DOHH2 (cell line): Measurements from ENCODE around the gene EIF5AL1.

ENCODE experiments used
- H3F3A ChIP-seq: fragments of 200-600 bp; sonication (generic), shearing (Covaris generic); 2 replicates; pipeline ENCODE4 v1.6.0; 2016; ENCODE audit warnings: antibody characterized with exemption, mild to moderate bottlenecking; ENCODE audit not compliant: control insufficient read depth, insufficient read depth
- H3K27ac ChIP-seq: fragments of 200-600 bp; sonication (generic); 2 replicates; pipeline ENCODE4 v1.5.1; 2014; ENCODE audit warnings: low read depth, mild to moderate bottlenecking, low read length, moderate library complexity
- H3K27me3 ChIP-seq: fragments of 200-600 bp; sonication (generic); 2 replicates; pipeline ENCODE4 v1.6.1; 2014; ENCODE audit warnings: mild to moderate bottlenecking, low read length, mixed read lengths; ENCODE audit not compliant: control insufficient read depth
- H3K36me3 ChIP-seq: fragments of 200-600 bp; sonication (generic); 2 replicates; pipeline ENCODE4 v1.6.1; 2014; ENCODE audit warnings: mild to moderate bottlenecking, low read length, moderate library complexity, mixed read lengths; ENCODE audit not compliant: control insufficient read depth
- H3K4me1 ChIP-seq: fragments of 200-600 bp; sonication (generic); 2 replicates; pipeline ENCODE4 v1.6.1; 2014; ENCODE audit warnings: mild to moderate bottlenecking, low read length, mixed read lengths; ENCODE audit not compliant: control insufficient read depth
- H3K4me2 ChIP-seq: fragments of 200-600 bp; sonication (generic); 2 replicates; pipeline ENCODE4 v1.6.0; 2014; ENCODE audit warnings: mild to moderate bottlenecking, low read length, moderate library complexity
- H3K4me3 ChIP-seq: fragments of 200-600 bp; sonication (generic); 2 replicates; pipeline ENCODE4 v1.5.1; 2014; ENCODE audit warnings: mild to moderate bottlenecking, low read length, mixed read lengths
- H3K79me2 ChIP-seq: fragments of 200-600 bp; sonication (generic); 2 replicates; pipeline ENCODE4 v1.6.1; 2014; ENCODE audit warnings: mild to moderate bottlenecking, low read length, mixed read lengths; ENCODE audit not compliant: control insufficient read depth
- H3K9me2 ChIP-seq: fragments of 200-600 bp; sonication (generic); replicated peaks from 2 replicates; pipeline ENCODE4 v1.6.1; 2014; ENCODE audit warnings: mild to moderate bottlenecking, low read length, mixed read lengths; ENCODE audit not compliant: control insufficient read depth
- H3K9me3 ChIP-seq: fragments of 200-600 bp; sonication (generic); 2 replicates; pipeline ENCODE4 v1.6.1; 2014; ENCODE audit warnings: antibody characterized with exemption, low read length, mixed read lengths; ENCODE audit not compliant: control insufficient read depth, insufficient read depth
- H4K20me1 ChIP-seq: fragments of 200-600 bp; sonication (generic); 2 replicates; pipeline ENCODE4 v1.6.0; 2014; ENCODE audit warnings: low read depth, mild to moderate bottlenecking, antibody characterized with exemption, low read length, moderate library complexity; ENCODE audit not compliant: control insufficient read depth, insufficient read depth
- EZH2phosphoT487 ChIP-seq: fragments of 200-600 bp; sonication (generic); IDR thresholded peaks from 2 replicates; pipeline ENCODE4 v1.6.1; 2017; ENCODE audit warnings: borderline replicate concordance, mild to moderate bottlenecking, antibody characterized with exemption, low read length, moderate library complexity, mixed read lengths
- TF ChIP-seq, protein P1 (sequence below): fragments of 200-600 bp; sonication (generic); IDR thresholded peaks from one replicate; pipeline ENCODE4 v1.5.1; 2014; ENCODE audit warnings: antibody characterized with exemption, mild to moderate bottlenecking, low read depth, low read length; ENCODE audit not compliant: poor library complexity, severe bottlenecking

Gene EIF5AL1

DNA sequence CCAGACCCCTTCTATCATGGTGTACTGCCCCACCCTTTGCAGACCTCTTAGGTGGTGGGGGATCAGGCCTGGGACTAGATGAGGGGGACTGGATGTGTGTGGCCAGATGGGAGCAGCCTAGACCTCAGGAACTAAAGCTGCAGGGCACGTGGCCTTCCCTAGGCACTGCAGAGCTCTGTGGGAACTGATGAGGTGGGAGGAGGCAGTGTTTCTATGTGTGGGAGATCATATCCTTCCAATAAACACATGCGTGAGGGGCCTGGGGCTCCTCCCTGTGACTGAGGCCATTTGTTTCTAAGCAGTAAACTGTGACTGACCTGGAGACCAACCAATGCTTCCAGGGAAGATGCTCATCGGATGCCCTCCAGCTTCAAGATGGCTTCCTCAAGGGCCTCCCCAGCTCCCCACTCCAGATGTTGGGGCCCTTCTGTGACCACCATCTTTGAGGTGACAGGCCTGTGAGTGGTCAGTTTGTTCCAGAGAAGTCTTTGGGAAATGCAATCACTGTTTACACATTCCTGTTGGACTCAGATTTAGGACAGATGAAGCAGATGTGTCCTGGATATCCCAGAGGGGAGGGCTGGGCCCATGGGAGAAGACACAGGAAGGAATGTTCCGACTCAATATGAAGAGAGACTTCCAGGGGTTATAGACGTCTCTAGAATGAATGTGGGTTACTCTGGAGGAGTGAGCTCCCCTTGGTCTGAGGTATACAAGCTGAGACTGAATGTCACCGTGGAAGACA is 43.3 kb upstream of the EIF5AL1 start:
- Histone ChIP-seq H3F3A (no peaks in the 10 kb centered on the region), H3K4me2 (no peak overlapping the region), H3K27ac (no peak overlapping the region), H3K27me3 (peaks cover 4% of the 10 kb centered on the region), H3K9me2 (no peaks in the 10 kb centered on the region), H3K36me3 (no peaks in the 10 kb centered on the region), H3K4me3 (no peak overlapping the region), H3K9me3 (no peaks in the 10 kb centered on the region), H3K4me1 (no peaks in the 10 kb centered on the region), H4K20me1 (no peaks in the 10 kb centered on the region), H3K79me2 (no peaks in the 10 kb centered on the region)
- TF ChIP-seq EZH2phosphoT487, result no peak
- TF ChIP-seq, protein P1, sequence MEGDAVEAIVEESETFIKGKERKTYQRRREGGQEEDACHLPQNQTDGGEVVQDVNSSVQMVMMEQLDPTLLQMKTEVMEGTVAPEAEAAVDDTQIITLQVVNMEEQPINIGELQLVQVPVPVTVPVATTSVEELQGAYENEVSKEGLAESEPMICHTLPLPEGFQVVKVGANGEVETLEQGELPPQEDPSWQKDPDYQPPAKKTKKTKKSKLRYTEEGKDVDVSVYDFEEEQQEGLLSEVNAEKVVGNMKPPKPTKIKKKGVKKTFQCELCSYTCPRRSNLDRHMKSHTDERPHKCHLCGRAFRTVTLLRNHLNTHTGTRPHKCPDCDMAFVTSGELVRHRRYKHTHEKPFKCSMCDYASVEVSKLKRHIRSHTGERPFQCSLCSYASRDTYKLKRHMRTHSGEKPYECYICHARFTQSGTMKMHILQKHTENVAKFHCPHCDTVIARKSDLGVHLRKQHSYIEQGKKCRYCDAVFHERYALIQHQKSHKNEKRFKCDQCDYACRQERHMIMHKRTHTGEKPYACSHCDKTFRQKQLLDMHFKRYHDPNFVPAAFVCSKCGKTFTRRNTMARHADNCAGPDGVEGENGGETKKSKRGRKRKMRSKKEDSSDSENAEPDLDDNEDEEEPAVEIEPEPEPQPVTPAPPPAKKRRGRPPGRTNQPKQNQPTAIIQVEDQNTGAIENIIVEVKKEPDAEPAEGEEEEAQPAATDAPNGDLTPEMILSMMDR, result no peak

DNA sequence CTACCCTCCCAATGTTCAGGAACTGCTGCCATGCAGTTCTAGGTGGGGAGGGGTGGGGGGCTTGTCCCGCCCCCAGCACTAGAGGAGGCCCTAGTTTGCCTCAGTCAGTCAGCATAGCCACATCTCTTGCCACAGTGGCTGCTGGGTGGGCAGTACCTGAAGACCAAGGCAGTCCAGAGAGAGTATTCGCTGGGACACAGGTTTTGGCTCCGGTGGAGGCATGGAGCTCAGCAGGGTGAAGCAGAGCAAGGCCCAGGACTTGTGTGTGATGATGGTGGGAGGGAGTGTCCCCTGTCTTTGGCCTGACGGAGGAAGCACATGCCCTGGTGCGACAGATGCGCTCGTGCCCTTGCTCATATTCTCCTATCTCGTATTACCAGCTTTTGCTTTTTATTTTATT is 42.2 kb upstream of the EIF5AL1 start:
- no peaks in the 10 kb centered on the region for H4K20me1 ChIP-seq

DNA sequence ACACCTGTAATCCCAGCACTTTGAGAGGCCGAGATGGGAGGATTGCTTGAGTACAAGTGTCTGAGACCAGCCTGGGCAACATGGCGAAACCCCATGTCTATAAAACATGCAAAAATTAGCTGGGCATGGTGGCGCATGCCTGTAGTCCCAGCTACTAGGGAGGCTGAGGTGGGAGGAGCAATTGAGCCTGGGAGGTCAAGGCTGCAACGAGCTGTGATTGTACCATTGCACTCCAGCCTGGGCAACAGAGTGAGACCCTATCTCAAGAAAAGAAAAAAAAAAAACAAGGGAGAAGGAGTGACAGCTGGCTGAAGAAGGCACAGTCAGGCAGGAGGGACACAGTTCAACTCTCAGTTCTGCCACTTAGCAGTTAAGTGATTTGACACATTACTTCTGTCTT is 40.6 kb upstream of the EIF5AL1 start:
- H3K9me2 ChIP-seq, result no peaks in the 10 kb centered on the region
- H3K79me2 ChIP-seq, result no peaks in the 10 kb centered on the region
- no peaks in the 10 kb centered on the region for H3F3A ChIP-seq
- no peak overlapping the region for H3K27ac ChIP-seq
- no peaks in the 10 kb centered on the region for H3K36me3 ChIP-seq
- no peak overlapping the region for H3K4me2 ChIP-seq
- H3K4me3 ChIP-seq, result no peak overlapping the region
- TF ChIP-seq EZH2phosphoT487, result no peak
- TF ChIP-seq, protein P1, result no peak
- H3K9me3 ChIP-seq, result no peaks in the 10 kb centered on the region
- peaks cover 9% of the 10 kb centered on the region; the same call in 1 of the 2 replicates for H3K27me3 ChIP-seq
- H3K4me1 ChIP-seq, result no peaks in the 10 kb centered on the region
- H4K20me1 ChIP-seq, result no peaks in the 10 kb centered on the region

More for the DNA sequence above, 42.2 kb upstream of the EIF5AL1 start:
- H3K79me2 ChIP-seq, result no peaks in the 10 kb centered on the region
- no peak overlapping the region for H3K4me3 ChIP-seq
- no peaks in the 10 kb centered on the region for H3K9me3 ChIP-seq
- no peaks in the 10 kb centered on the region for H3K9me2 ChIP-seq
- H3K27ac ChIP-seq, result no peak overlapping the region
- no peaks in the 10 kb centered on the region for H3K36me3 ChIP-seq
- no peaks in the 10 kb centered on the region for H3F3A ChIP-seq
- no peak for TF ChIP-seq EZH2phosphoT487
- TF ChIP-seq, protein P1, result no peak
- H3K27me3 ChIP-seq, result peaks cover under 1% of the 10 kb centered on the region; the same call in 1 of the 2 replicates
- H3K4me1 ChIP-seq, result no peaks in the 10 kb centered on the region
- no peak overlapping the region for H3K4me2 ChIP-seq
